ENCODE measurements around the gene LRFN4.

LRFN4 gene

DNA sequence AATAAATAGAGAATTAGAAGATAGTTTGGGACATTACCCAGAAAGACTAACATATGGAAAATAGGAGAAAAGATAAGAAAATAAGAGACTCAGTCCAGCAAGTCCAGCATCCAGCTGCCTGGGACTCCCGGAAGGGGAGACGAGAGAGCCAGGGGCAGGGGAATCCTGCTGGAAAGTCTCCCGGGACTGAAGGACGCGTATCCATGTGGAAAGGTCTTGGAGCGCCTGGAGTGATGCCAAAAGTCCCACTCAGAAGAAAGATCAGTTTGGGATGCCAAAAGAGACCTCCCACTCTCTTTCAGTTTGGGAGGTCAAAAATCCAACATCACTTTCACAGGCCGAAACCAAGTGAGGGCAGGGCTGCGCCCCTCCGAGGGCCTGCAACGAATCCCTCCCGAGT, 30.7 kb downstream of the LRFN4 start:
- ATAC-seq: no peak
- no peak for TF ChIP-seq RARB (CRISPR knock-in tag; IDR thresholded peaks at IDR 0.05)
- TF ChIP-seq CSDC2 (CRISPR knock-in tag; IDR thresholded peaks at IDR 0.05): no peak
- TF ChIP-seq, protein P1, sequence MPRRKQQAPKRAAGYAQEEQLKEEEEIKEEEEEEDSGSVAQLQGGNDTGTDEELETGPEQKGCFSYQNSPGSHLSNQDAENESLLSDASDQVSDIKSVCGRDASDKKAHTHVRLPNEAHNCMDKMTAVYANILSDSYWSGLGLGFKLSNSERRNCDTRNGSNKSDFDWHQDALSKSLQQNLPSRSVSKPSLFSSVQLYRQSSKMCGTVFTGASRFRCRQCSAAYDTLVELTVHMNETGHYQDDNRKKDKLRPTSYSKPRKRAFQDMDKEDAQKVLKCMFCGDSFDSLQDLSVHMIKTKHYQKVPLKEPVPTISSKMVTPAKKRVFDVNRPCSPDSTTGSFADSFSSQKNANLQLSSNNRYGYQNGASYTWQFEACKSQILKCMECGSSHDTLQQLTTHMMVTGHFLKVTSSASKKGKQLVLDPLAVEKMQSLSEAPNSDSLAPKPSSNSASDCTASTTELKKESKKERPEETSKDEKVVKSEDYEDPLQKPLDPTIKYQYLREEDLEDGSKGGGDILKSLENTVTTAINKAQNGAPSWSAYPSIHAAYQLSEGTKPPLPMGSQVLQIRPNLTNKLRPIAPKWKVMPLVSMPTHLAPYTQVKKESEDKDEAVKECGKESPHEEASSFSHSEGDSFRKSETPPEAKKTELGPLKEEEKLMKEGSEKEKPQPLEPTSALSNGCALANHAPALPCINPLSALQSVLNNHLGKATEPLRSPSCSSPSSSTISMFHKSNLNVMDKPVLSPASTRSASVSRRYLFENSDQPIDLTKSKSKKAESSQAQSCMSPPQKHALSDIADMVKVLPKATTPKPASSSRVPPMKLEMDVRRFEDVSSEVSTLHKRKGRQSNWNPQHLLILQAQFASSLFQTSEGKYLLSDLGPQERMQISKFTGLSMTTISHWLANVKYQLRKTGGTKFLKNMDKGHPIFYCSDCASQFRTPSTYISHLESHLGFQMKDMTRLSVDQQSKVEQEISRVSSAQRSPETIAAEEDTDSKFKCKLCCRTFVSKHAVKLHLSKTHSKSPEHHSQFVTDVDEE (CRISPR knock-in tag; IDR thresholded peaks at IDR 0.05): no peak
- TF ChIP-seq OSR1 (CRISPR knock-in tag; IDR thresholded peaks at IDR 0.05): no peak
- no peak for TF ChIP-seq ZNF70 (CRISPR knock-in tag; IDR thresholded peaks at IDR 0.05)

DNA sequence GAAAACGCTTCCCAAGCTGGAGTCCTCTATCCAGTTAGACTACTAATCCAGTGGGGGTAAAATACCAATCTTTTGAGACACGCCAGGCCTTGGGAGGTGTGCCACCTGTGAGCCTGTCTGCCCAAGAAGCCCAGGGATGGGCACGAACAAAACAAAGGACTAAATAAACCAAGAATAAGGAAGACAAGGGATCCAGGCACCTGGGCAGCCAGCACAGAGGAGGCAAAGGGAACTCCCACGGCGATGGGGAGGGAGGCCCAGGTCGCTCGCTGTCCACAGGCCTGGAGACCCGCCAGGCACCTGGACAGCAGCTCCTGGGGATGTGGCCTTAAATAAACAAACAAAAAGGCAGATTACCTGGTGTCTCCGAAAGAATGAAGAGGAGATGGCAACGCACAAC, 31.4 kb downstream of the LRFN4 start:
- TF ChIP-seq PPARA (CRISPR knock-in tag; IDR thresholded peaks at IDR 0.05; ENCODE audit: borderline replicate concordance): no peak
- no peak for TF ChIP-seq ESRRG (CRISPR knock-in tag; IDR thresholded peaks at IDR 0.05)
- no peak for TF ChIP-seq ZC3H10 (CRISPR knock-in tag; IDR thresholded peaks at IDR 0.05)
- no peak for TF ChIP-seq SNAI2 (CRISPR knock-in tag; IDR thresholded peaks at IDR 0.05)
- no peak for TF ChIP-seq ZFP30 (CRISPR knock-in tag; IDR thresholded peaks at IDR 0.05)
- no peak for ATAC-seq

DNA sequence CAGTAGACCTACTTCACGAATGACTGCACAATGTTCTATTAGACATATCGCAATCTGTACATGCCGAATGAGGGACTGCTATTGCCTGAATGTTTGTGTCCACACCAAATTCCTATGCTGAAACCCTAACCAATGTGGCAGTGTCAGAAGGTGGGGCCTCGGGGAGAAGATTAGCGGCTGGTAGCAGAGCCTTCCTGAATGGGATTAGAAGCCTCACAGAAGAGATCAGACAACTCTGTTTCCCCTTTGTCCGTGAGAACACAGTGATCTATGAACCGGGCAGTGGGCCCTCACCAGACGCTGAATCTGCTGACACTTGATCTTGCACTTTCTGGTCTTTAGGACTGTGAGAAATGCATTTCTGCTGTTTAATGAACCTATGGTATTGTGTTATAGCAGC, 33.1 kb downstream of the LRFN4 start:
- ATAC-seq: no peak
- TF ChIP-seq ZFP3 (CRISPR knock-in tag; IDR thresholded peaks at IDR 0.05) (no peak), CSDC2 (CRISPR knock-in tag; IDR thresholded peaks at IDR 0.05) (no peak), ZFP30 (CRISPR knock-in tag; IDR thresholded peaks at IDR 0.05) (no peak), ZNF8 (CRISPR knock-in tag; IDR thresholded peaks at IDR 0.05) (no peak), ZNF70 (CRISPR knock-in tag; IDR thresholded peaks at IDR 0.05) (no peak), ZNF565 (CRISPR knock-in tag; conservative IDR thresholded peaks at IDR 0.05; ENCODE audit: low read depth) (no peak), TCF4 (CRISPR knock-in tag; IDR thresholded peaks at IDR 0.05; ENCODE audit: borderline replicate concordance) (no peak), SNAI2 (CRISPR knock-in tag; IDR thresholded peaks at IDR 0.05) (no peak), BACH2 (CRISPR knock-in tag; IDR thresholded peaks at IDR 0.05; ENCODE audit: borderline replicate concordance) (no peak), TOX (CRISPR knock-in tag; IDR thresholded peaks at IDR 0.05; ENCODE audit: borderline replicate concordance) (no peak), GLIS3 (CRISPR knock-in tag; IDR thresholded peaks at IDR 0.05) (no peak)
- TF ChIP-seq, protein P2, sequence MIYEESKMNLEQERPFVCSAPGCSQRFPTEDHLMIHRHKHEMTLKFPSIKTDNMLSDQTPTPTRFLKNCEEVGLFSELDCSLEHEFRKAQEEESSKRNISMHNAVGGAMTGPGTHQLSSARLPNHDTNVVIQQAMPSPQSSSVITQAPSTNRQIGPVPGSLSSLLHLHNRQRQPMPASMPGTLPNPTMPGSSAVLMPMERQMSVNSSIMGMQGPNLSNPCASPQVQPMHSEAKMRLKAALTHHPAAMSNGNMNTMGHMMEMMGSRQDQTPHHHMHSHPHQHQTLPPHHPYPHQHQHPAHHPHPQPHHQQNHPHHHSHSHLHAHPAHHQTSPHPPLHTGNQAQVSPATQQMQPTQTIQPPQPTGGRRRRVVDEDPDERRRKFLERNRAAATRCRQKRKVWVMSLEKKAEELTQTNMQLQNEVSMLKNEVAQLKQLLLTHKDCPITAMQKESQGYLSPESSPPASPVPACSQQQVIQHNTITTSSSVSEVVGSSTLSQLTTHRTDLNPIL (CRISPR knock-in tag; IDR thresholded peaks at IDR 0.05; ENCODE audit: low read depth): no peak
- TF ChIP-seq, protein P3, sequence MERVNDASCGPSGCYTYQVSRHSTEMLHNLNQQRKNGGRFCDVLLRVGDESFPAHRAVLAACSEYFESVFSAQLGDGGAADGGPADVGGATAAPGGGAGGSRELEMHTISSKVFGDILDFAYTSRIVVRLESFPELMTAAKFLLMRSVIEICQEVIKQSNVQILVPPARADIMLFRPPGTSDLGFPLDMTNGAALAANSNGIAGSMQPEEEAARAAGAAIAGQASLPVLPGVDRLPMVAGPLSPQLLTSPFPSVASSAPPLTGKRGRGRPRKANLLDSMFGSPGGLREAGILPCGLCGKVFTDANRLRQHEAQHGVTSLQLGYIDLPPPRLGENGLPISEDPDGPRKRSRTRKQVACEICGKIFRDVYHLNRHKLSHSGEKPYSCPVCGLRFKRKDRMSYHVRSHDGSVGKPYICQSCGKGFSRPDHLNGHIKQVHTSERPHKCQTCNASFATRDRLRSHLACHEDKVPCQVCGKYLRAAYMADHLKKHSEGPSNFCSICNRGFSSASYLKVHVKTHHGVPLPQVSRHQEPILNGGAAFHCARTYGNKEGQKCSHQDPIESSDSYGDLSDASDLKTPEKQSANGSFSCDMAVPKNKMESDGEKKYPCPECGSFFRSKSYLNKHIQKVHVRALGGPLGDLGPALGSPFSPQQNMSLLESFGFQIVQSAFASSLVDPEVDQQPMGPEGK (CRISPR knock-in tag; IDR thresholded peaks at IDR 0.05; ENCODE audit: borderline replicate concordance): no peak
- TF ChIP-seq, protein P4, sequence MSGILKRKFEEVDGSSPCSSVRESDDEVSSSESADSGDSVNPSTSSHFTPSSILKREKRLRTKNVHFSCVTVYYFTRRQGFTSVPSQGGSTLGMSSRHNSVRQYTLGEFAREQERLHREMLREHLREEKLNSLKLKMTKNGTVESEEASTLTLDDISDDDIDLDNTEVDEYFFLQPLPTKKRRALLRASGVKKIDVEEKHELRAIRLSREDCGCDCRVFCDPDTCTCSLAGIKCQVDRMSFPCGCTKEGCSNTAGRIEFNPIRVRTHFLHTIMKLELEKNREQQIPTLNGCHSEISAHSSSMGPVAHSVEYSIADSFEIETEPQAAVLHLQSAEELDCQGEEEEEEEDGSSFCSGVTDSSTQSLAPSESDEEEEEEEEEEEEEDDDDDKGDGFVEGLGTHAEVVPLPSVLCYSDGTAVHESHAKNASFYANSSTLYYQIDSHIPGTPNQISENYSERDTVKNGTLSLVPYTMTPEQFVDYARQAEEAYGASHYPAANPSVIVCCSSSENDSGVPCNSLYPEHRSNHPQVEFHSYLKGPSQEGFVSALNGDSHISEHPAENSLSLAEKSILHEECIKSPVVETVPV (CRISPR knock-in tag; IDR thresholded peaks at IDR 0.05): no peak

DNA sequence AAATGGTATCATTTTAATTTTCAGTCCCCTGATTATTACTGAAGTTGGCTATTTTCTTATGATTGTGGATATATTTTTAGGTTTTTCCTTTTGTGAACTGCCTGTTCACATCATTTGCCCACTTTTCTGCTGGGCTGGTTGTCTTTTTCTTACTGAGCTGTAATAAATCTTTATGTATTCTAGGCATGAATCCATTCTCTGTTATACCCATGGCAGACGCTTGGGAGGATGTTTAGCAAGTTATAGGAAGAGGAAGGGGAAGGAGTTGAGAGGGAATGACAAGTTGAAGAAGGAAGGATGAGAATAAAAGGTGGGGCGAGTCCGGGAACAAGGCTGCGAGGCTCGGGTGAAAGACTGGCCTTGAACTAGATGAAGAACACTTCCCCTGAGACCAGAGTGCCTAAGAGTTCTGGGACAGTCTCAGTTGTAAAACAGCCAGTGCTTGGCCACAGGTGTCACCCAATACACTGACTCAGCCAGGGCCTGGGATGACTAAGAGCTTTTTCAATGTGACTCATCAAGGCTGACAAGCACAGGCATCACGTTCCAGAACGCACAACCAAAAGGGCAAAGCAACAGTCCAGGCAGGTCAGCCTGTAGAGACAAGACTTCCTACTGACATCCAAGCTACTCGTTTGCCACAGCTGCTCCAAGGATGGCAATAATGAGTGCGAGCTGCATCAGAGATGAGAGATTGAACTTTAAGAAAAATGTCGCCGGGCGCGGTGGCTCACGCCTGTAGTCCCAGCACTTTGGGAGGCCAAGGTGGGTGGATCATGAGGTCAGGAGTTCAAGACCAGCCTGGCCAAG, 35.2 kb downstream of the LRFN4 start:
- peak; percentile 92 for ATAC-seq
- TF ChIP-seq ZNF8 (CRISPR knock-in tag; IDR thresholded peaks at IDR 0.05) (no peak), OSR1 (CRISPR knock-in tag; IDR thresholded peaks at IDR 0.05) (no peak)

All from SK-N-SH treated with all-trans-retinoic acid at 6 μM for 48 hours (cell line).